BE2C (cell line): ENCODE measurements around the gene MERTK.
A peak's percentile ranks its signal among the peaks of the same experiment; 100 is the strongest.
"Not testable (repeated sequence)": the region's sequence is repeated elsewhere in the genome, so short reads cannot be mapped to it uniquely, and the experiment has no call there.

ENCODE experiments used
- DNase-seq: peaks from one replicate; pipeline ENCODE4 v3.0.0-alpha.2; 2020
- H3K27me3 ChIP-seq: fragments of 250-450 bp; sonication (Bioruptor Pico); 2 replicates; pipeline ENCODE4 v1.5.1; 2020; ENCODE audit warnings: mild to moderate bottlenecking
- H3K36me3 ChIP-seq: fragments of 250-450 bp; sonication (Bioruptor Pico); 2 replicates; pipeline ENCODE4 v1.5.1; 2020; ENCODE audit warnings: mild to moderate bottlenecking
- H3K4me1 ChIP-seq: fragments of 250-450 bp; sonication (Bioruptor Pico); 2 replicates; pipeline ENCODE4 v1.5.1; 2020
- H3K4me3 ChIP-seq: 2 replicates; pipeline ENCODE4 v1.5.1; 2011; ENCODE audit warnings: low read depth, low read length
- H3K9me3 ChIP-seq: fragments of 250-450 bp; sonication (Bioruptor Pico); 2 replicates; pipeline ENCODE4 v1.5.1; 2020
- CTCF ChIP-seq: IDR thresholded peaks from 2 replicates; pipeline ENCODE4 v1.5.1; 2012; ENCODE audit warnings: mild to moderate bottlenecking, low read depth, low read length

The MERTK gene

GRCh38 chr2:111958901-111959300, 60.5 kb downstream of the MERTK start:
- no peaks in the 10 kb centered on the region for H3K36me3 ChIP-seq
- no peaks in the 10 kb centered on the region for H3K27me3 ChIP-seq

GRCh38 chr2:111961663-111962062, 63.3 kb downstream of the MERTK start:
- no peaks in the 10 kb centered on the region for H3K4me1 ChIP-seq
- no peaks in the 10 kb centered on the region for H3K27me3 ChIP-seq
- H3K4me3 ChIP-seq: no peak overlapping the region
- TF ChIP-seq CTCF: no peak
- no peaks in the 10 kb centered on the region for H3K9me3 ChIP-seq
- no peak for DNase-seq
- no peaks in the 10 kb centered on the region for H3K36me3 ChIP-seq

More at GRCh38 chr2:111958901-111959300, 60.5 kb downstream of the MERTK start:
- DNase-seq: no peak
- Histone ChIP-seq H3K4me1 (no peaks in the 10 kb centered on the region), H3K9me3 (no peaks in the 10 kb centered on the region), H3K4me3 (no peak overlapping the region)
- 0 out of 2 replicates have a peak, but pooled peaks have one; percentile 7 for TF ChIP-seq CTCF

- H3K9me3 ChIP-seq, H3K27me3 ChIP-seq, H3K36me3 ChIP-seq, DNase-seq, H3K4me1 ChIP-seq, H3K4me3 ChIP-seq: not testable (repeated sequence)
Observed at GRCh38 chr2:111963086-111963485, 64.7 kb downstream of the MERTK start.

GRCh38 chr2:111963508-111963907, 65.1 kb downstream of the MERTK start:
- H3K4me1 ChIP-seq, H3K4me3 ChIP-seq, H3K9me3 ChIP-seq, H3K27me3 ChIP-seq, H3K36me3 ChIP-seq, DNase-seq: not testable (repeated sequence)

GRCh38 chr2:111965062-111965461, 66.7 kb downstream of the MERTK start:
- H3K36me3 ChIP-seq: no peaks in the 10 kb centered on the region
- no peak for DNase-seq
- H3K4me3 ChIP-seq: no peak overlapping the region
- no peaks in the 10 kb centered on the region for H3K9me3 ChIP-seq
- no peak for TF ChIP-seq CTCF
- H3K4me1 ChIP-seq: no peaks in the 10 kb centered on the region
- no peaks in the 10 kb centered on the region for H3K27me3 ChIP-seq

GRCh38 chr2:111966241-111966640, 67.8 kb downstream of the MERTK start:
- TF ChIP-seq CTCF: no peak
- no peaks in the 10 kb centered on the region for H3K9me3 ChIP-seq
- no peaks in the 10 kb centered on the region for H3K36me3 ChIP-seq
- no peak overlapping the region for H3K4me3 ChIP-seq
- no peak for DNase-seq
- no peaks in the 10 kb centered on the region for H3K4me1 ChIP-seq
- H3K27me3 ChIP-seq: no peaks in the 10 kb centered on the region

GRCh38 chr2:111967018-111967417, 68.6 kb downstream of the MERTK start:
- no peak for DNase-seq
- Histone ChIP-seq H3K36me3 (no peaks in the 10 kb centered on the region), H3K4me1 (no peaks in the 10 kb centered on the region), H3K27me3 (no peaks in the 10 kb centered on the region), H3K9me3 (no peaks in the 10 kb centered on the region), H3K4me3 (no peak overlapping the region)
- no peak for TF ChIP-seq CTCF
